DOHH2 (cell line): ENCODE data around the gene CCDC85A.

ENCODE experiments used
- H3F3A ChIP-seq: fragments of 200-600 bp; sonication (generic), shearing (Covaris generic); 2 replicates; pipeline ENCODE4 v1.6.0; 2016; ENCODE audit warnings: antibody characterized with exemption, mild to moderate bottlenecking; ENCODE audit not compliant: control insufficient read depth, insufficient read depth
- H3K27ac ChIP-seq: fragments of 200-600 bp; sonication (generic); 2 replicates; pipeline ENCODE4 v1.5.1; 2014; ENCODE audit warnings: low read depth, mild to moderate bottlenecking, low read length, moderate library complexity
- H3K27me3 ChIP-seq: fragments of 200-600 bp; sonication (generic); 2 replicates; pipeline ENCODE4 v1.6.1; 2014; ENCODE audit warnings: mild to moderate bottlenecking, low read length, mixed read lengths; ENCODE audit not compliant: control insufficient read depth
- H3K36me3 ChIP-seq: fragments of 200-600 bp; sonication (generic); 2 replicates; pipeline ENCODE4 v1.6.1; 2014; ENCODE audit warnings: mild to moderate bottlenecking, low read length, moderate library complexity, mixed read lengths; ENCODE audit not compliant: control insufficient read depth
- H3K4me1 ChIP-seq: fragments of 200-600 bp; sonication (generic); 2 replicates; pipeline ENCODE4 v1.6.1; 2014; ENCODE audit warnings: mild to moderate bottlenecking, low read length, mixed read lengths; ENCODE audit not compliant: control insufficient read depth
- H3K4me2 ChIP-seq: fragments of 200-600 bp; sonication (generic); 2 replicates; pipeline ENCODE4 v1.6.0; 2014; ENCODE audit warnings: mild to moderate bottlenecking, low read length, moderate library complexity
- H3K4me3 ChIP-seq: fragments of 200-600 bp; sonication (generic); 2 replicates; pipeline ENCODE4 v1.5.1; 2014; ENCODE audit warnings: mild to moderate bottlenecking, low read length, mixed read lengths
- H3K79me2 ChIP-seq: fragments of 200-600 bp; sonication (generic); 2 replicates; pipeline ENCODE4 v1.6.1; 2014; ENCODE audit warnings: mild to moderate bottlenecking, low read length, mixed read lengths; ENCODE audit not compliant: control insufficient read depth
- H3K9me2 ChIP-seq: fragments of 200-600 bp; sonication (generic); replicated peaks from 2 replicates; pipeline ENCODE4 v1.6.1; 2014; ENCODE audit warnings: mild to moderate bottlenecking, low read length, mixed read lengths; ENCODE audit not compliant: control insufficient read depth
- H3K9me3 ChIP-seq: fragments of 200-600 bp; sonication (generic); 2 replicates; pipeline ENCODE4 v1.6.1; 2014; ENCODE audit warnings: antibody characterized with exemption, low read length, mixed read lengths; ENCODE audit not compliant: control insufficient read depth, insufficient read depth
- H4K20me1 ChIP-seq: fragments of 200-600 bp; sonication (generic); 2 replicates; pipeline ENCODE4 v1.6.0; 2014; ENCODE audit warnings: low read depth, mild to moderate bottlenecking, antibody characterized with exemption, low read length, moderate library complexity; ENCODE audit not compliant: control insufficient read depth, insufficient read depth
- CTCF ChIP-seq: fragments of 200-600 bp; sonication (generic); IDR thresholded peaks from one replicate; pipeline ENCODE4 v1.5.1; 2014; ENCODE audit warnings: antibody characterized with exemption, mild to moderate bottlenecking, low read depth, low read length; ENCODE audit not compliant: poor library complexity, severe bottlenecking
- EZH2phosphoT487 ChIP-seq: fragments of 200-600 bp; sonication (generic); IDR thresholded peaks from 2 replicates; pipeline ENCODE4 v1.6.1; 2017; ENCODE audit warnings: borderline replicate concordance, mild to moderate bottlenecking, antibody characterized with exemption, low read length, moderate library complexity, mixed read lengths

Gene CCDC85A

GRCh38 chr2:56167616-56168562 lies 15.9 kb upstream of the CCDC85A start:
- Histone ChIP-seq H3K9me3 (no peaks in the 10 kb centered on the region), H3K4me2 (no peak overlapping the region), H3K79me2 (no peaks in the 10 kb centered on the region), H4K20me1 (no peaks in the 10 kb centered on the region), H3F3A (no peaks in the 10 kb centered on the region), H3K4me1 (no peaks in the 10 kb centered on the region), H3K9me2 (no peaks in the 10 kb centered on the region), H3K36me3 (no peaks in the 10 kb centered on the region), H3K4me3 (no peak overlapping the region), H3K27ac (no peak overlapping the region), H3K27me3 (no peaks in the 10 kb centered on the region)
- TF ChIP-seq CTCF = no peak
- no peak for TF ChIP-seq EZH2phosphoT487

GRCh38 chr2:56169521-56169920 lies 14.3 kb upstream of the CCDC85A start:
- H3F3A ChIP-seq = no peaks in the 10 kb centered on the region
- no peaks in the 10 kb centered on the region for H4K20me1 ChIP-seq
- no peaks in the 10 kb centered on the region for H3K9me3 ChIP-seq
- no peaks in the 10 kb centered on the region for H3K9me2 ChIP-seq
- no peaks in the 10 kb centered on the region for H3K79me2 ChIP-seq
- H3K27ac ChIP-seq = no peak overlapping the region
- no peak overlapping the region for H3K4me3 ChIP-seq
- TF ChIP-seq CTCF (no peak), EZH2phosphoT487 (no peak)
- no peaks in the 10 kb centered on the region for H3K27me3 ChIP-seq
- no peak overlapping the region for H3K4me2 ChIP-seq
- no peaks in the 10 kb centered on the region for H3K36me3 ChIP-seq
- no peaks in the 10 kb centered on the region for H3K4me1 ChIP-seq

- Histone ChIP-seq H4K20me1 (no peaks in the 10 kb centered on the region), H3K27ac (no peak overlapping the region), H3K27me3 (no peaks in the 10 kb centered on the region), H3K79me2 (no peaks in the 10 kb centered on the region), H3K9me3 (no peaks in the 10 kb centered on the region), H3K4me3 (no peak overlapping the region), H3K4me2 (no peak overlapping the region), H3F3A (no peaks in the 10 kb centered on the region), H3K4me1 (no peaks in the 10 kb centered on the region), H3K36me3 (no peaks in the 10 kb centered on the region), H3K9me2 (no peaks in the 10 kb centered on the region)
- TF ChIP-seq EZH2phosphoT487 (no peak), CTCF (no peak)
Observed at GRCh38 chr2:56170504-56170903, 13.3 kb upstream of the CCDC85A start.
